HUES48 (cell line): Measurements from ENCODE around the gene SUCLG2.

ENCODE experiments used
- H3K27ac ChIP-seq: one replicate; pipeline ENCODE4 v1.7.0; 2013; ENCODE audit warnings: low read depth, low read length, inconsistent platforms
- H3K27me3 ChIP-seq: 2 replicates; pipeline ENCODE4 v1.6.1; 2013; ENCODE audit warnings: mild to moderate bottlenecking, low read length; ENCODE audit not compliant: control insufficient read depth, insufficient read depth
- H3K36me3 ChIP-seq: 2 replicates; pipeline ENCODE4 v1.6.1; 2013; ENCODE audit warnings: low read length; ENCODE audit not compliant: control insufficient read depth, insufficient read depth
- H3K4me1 ChIP-seq: 2 replicates; pipeline ENCODE4 v1.6.1; 2013; ENCODE audit warnings: mild to moderate bottlenecking, low read length; ENCODE audit not compliant: control insufficient read depth, insufficient read depth
- H3K4me3 ChIP-seq: 2 replicates; pipeline ENCODE4 v1.5.1; 2013; ENCODE audit warnings: mild to moderate bottlenecking, low read depth, low read length
- H3K9ac ChIP-seq: 2 replicates; pipeline ENCODE4 v1.6.1; 2013; ENCODE audit warnings: mild to moderate bottlenecking, low read depth, low read length, moderate library complexity
- H3K9me3 ChIP-seq: 2 replicates; pipeline ENCODE4 v1.6.1; 2013; ENCODE audit warnings: low read length; ENCODE audit not compliant: control insufficient read depth, insufficient read depth

SUCLG2 gene

GRCh38 chr3:67460841-67461510 lies 193.4 kb downstream of the SUCLG2 start:
- Histone ChIP-seq H3K4me1 (no peaks in the 10 kb centered on the region), H3K36me3 (no peaks in the 10 kb centered on the region), H3K4me3 (no peak overlapping the region), H3K27ac (no peak overlapping the region), H3K27me3 (no peaks in the 10 kb centered on the region), H3K9me3 (no peaks in the 10 kb centered on the region), H3K9ac (no peak overlapping the region)

DNA sequence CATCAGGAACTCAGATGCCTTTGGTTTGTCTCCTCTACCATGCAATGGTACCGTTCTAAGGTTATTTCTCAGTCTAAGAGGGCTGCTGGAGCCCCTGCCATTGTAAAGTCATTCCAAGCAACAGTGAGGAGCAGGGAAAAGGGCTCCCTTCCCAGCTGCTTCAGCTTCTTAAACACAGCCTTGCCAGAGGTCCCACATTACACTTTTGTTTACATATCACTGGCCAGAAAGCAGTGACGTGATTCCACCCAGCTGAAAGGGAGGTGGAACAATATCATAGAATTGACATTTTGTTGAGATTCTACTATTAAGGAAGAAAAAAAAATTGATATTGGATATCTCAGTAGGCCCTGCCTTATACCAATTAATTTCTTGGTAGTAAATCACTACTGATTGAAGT lies 194.6 kb downstream of the SUCLG2 start:
- Histone ChIP-seq H3K4me1 (no peaks in the 10 kb centered on the region), H3K4me3 (no peak overlapping the region), H3K27ac (no peak overlapping the region), H3K9me3 (no peaks in the 10 kb centered on the region), H3K9ac (no peak overlapping the region), H3K36me3 (no peaks in the 10 kb centered on the region), H3K27me3 (no peaks in the 10 kb centered on the region)

DNA sequence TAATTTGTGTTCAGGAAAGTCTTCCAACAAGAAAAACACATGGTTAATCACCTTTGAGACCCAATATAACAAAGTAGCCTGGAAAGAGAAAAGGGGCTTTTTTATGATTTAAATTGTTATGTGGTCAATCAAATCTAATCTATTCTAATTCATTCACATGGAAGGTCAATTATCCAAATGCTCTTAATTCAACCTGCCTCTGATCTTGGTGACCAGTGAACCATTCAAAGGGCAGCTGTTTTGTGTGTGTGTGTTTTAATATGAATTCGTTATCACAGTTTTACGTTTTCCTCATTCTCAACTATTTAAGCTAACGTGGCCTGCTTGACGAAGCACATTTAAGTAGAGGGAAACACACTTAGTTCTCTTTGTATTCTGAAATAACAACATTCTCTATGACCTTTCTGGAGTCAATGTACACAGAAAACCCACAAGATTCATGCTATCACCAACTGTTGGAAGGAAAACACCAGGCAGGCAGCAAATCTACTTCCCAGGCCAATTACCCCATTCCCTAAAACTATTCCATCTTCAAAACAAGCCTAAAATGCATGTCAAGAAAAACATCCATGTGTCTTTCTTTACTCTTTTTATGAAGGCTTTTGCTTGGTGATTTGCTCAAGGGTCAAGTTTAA lies 195.4 kb downstream of the SUCLG2 start:
- Histone ChIP-seq H3K36me3 (no peaks in the 10 kb centered on the region), H3K9me3 (no peaks in the 10 kb centered on the region), H3K9ac (no peak overlapping the region), H3K27ac (no peak overlapping the region), H3K4me1 (no peaks in the 10 kb centered on the region), H3K27me3 (no peaks in the 10 kb centered on the region), H3K4me3 (no peak overlapping the region)

DNA sequence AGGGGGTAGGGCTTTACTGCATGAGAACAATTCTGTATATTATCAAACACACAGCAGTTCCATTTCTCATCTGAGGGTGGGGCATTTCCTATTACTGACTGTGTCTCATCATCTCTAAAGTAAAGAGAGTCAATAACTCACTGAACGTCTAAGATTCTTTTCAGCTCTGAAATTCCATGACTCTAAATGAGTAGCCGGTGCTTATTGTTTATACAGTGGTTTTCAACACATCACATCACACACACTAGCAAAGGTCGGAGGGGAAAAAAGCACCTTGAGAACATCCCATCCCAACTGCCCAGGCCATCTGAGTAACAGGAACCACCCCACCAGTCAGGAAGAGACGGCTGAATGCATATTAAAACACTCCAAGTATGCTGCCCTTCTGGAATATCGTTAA lies 196.0 kb downstream of the SUCLG2 start:
- Histone ChIP-seq H3K36me3 (no peaks in the 10 kb centered on the region), H3K4me1 (no peaks in the 10 kb centered on the region), H3K4me3 (no peak overlapping the region), H3K27me3 (no peaks in the 10 kb centered on the region), H3K9ac (no peak overlapping the region), H3K27ac (no peak overlapping the region), H3K9me3 (no peaks in the 10 kb centered on the region)

- Histone ChIP-seq H3K9ac (no peak overlapping the region), H3K4me3 (no peak overlapping the region), H3K36me3 (no peaks in the 10 kb centered on the region), H3K4me1 (no peaks in the 10 kb centered on the region), H3K27me3 (no peaks in the 10 kb centered on the region), H3K9me3 (no peaks in the 10 kb centered on the region), H3K27ac (no peak overlapping the region)
Observed at GRCh38 chr3:67453628-67454027, 200.8 kb downstream of the SUCLG2 start.

- no peak overlapping the region for H3K4me3 ChIP-seq
- no peaks in the 10 kb centered on the region for H3K4me1 ChIP-seq
- H3K9me3 ChIP-seq = no peaks in the 10 kb centered on the region
- H3K27ac ChIP-seq = no peak overlapping the region
- no peak overlapping the region for H3K9ac ChIP-seq
- H3K27me3 ChIP-seq = no peaks in the 10 kb centered on the region
- H3K36me3 ChIP-seq = no peaks in the 10 kb centered on the region
Observed at GRCh38 chr3:67450153-67450552, 204.3 kb downstream of the SUCLG2 start.

DNA sequence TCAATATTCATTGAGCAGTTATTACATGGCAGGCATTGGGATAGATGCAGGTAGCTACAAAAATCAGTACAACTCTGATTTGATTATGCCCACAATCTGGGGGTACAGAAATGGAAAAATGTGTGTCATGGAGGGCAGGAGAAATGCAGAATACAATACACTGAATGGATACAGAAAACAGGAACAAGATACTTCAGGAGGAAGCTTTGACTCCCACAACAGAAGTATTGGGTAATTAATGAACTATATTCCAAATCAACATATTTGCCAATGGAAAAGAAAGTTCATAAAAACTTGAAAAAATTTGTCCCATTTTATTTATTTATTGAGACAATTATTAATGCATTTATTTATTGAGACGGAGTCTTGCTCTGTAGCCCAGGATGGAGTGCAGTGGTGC lies 207.0 kb downstream of the SUCLG2 start:
- Histone ChIP-seq H3K27ac (no peak overlapping the region), H3K9me3 (peaks cover 7% of the 10 kb centered on the region; the same call in 1 of the 2 replicates), H3K36me3 (no peaks in the 10 kb centered on the region), H3K9ac (no peak overlapping the region), H3K4me1 (no peaks in the 10 kb centered on the region), H3K27me3 (no peaks in the 10 kb centered on the region), H3K4me3 (no peak overlapping the region)

DNA sequence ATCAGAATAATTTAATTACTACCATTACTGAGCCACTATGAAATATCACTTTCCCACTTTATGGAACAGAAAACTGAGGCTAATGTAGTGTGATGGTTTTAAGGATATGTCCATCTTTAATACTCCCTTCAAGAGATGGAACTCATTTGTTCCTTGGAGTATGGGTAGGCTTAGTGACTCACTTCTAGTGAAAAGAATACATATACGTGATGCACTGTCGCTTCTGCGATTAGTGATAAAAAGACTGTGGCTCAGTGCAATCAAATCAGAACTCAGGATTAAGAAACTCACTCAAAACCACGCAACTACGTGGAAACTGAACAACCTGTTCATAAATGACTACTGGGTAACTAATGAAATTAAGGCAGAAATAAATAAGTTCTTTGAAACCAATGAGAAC lies 216.6 kb downstream of the SUCLG2 start:
- Histone ChIP-seq H3K4me1 (no peaks in the 10 kb centered on the region), H3K9me3 (peaks cover 3% of the 10 kb centered on the region; the same call in 1 of the 2 replicates), H3K36me3 (no peaks in the 10 kb centered on the region), H3K9ac (no peak overlapping the region), H3K27ac (no peak overlapping the region), H3K4me3 (no peak overlapping the region), H3K27me3 (no peaks in the 10 kb centered on the region)

DNA sequence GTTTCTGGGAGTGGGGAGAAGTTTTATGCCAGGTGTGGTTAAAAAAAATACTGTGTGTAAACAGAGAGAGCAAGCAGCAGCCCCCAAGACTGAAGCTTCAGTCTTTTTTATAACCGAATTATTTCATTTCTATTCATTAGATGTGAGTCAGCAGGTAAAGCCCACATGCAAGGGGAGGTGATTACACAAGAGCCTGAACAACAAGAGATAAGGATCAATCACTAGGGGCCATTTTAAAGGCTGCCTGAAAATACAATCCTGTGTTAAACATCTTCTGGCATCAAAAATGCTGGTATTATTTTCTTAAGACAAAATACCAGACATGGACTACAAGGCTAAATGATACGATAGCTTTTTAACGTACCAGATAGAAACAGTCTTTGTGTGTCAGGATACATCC lies 217.3 kb downstream of the SUCLG2 start:
- H3K9ac ChIP-seq = no peak overlapping the region
- H3K4me1 ChIP-seq = no peaks in the 10 kb centered on the region
- H3K4me3 ChIP-seq = no peak overlapping the region
- no peaks in the 10 kb centered on the region for H3K27me3 ChIP-seq
- H3K9me3 ChIP-seq = no peaks in the 10 kb centered on the region
- no peaks in the 10 kb centered on the region for H3K36me3 ChIP-seq
- no peak overlapping the region for H3K27ac ChIP-seq

DNA sequence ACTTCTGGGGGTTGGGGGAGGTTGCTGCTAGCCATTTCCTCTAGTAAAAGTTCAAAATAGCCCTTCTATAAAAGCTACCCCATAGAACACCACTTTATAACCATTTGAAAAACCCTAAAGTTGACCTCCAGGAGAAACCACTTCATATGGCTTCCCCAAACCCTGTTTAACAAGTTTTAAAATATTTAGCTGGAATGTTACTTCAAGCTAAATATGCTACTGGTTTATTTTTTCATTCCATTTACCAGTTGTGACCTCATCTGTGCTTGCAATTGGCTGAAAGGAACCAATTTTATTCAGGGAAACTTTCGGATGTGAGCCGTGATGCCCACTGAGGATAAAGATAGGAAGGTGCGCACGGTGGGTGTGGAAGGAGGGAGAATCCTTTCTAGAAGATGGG lies 221.3 kb downstream of the SUCLG2 start:
- Histone ChIP-seq H3K27ac (no peak overlapping the region), H3K36me3 (no peaks in the 10 kb centered on the region), H3K9ac (no peak overlapping the region), H3K9me3 (no peaks in the 10 kb centered on the region), H3K4me1 (no peaks in the 10 kb centered on the region), H3K4me3 (no peak overlapping the region), H3K27me3 (no peaks in the 10 kb centered on the region)

DNA sequence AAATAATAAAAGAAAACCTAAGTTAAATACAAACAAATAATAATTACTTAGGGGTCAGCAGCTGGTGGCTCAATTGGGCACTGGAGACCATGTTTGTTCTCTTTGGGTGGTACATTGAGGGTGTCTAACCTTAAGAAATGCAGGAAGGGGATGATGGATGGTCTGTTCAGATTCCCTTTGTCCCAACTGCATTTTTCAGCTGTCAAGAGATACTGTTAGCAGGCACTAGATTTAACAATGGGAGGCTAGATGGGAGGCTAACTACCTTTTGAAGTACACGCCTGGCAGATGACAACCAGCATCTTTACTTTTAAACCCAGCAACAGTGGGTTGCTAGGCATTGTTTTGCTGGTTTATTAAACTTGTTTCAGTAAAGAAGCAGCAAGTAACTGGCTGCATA lies 222.5 kb downstream of the SUCLG2 start:
- no peak overlapping the region for H3K9ac ChIP-seq
- no peak overlapping the region for H3K27ac ChIP-seq
- H3K27me3 ChIP-seq = no peaks in the 10 kb centered on the region
- no peaks in the 10 kb centered on the region for H3K36me3 ChIP-seq
- H3K4me1 ChIP-seq = no peaks in the 10 kb centered on the region
- no peak overlapping the region for H3K4me3 ChIP-seq
- no peaks in the 10 kb centered on the region for H3K9me3 ChIP-seq
